IPS-20b (cell line): ENCODE data around the gene DNAH6.

Experiments
- H3K27ac ChIP-seq: one replicate; pipeline ENCODE4 v1.5.1; 2013; ENCODE audit warnings: low read length
- H3K27me3 ChIP-seq: 2 replicates; pipeline ENCODE4 v1.6.1; 2013; ENCODE audit warnings: mild to moderate bottlenecking, low read length, inconsistent platforms; ENCODE audit not compliant: insufficient read depth
- H3K36me3 ChIP-seq: 2 replicates; pipeline ENCODE4 v1.6.1; 2013; ENCODE audit warnings: low read depth, mild to moderate bottlenecking, inconsistent platforms, low read length, moderate library complexity; ENCODE audit not compliant: insufficient read depth
- H3K4me1 ChIP-seq: 2 replicates; pipeline ENCODE4 v1.6.1; 2013; ENCODE audit warnings: mild to moderate bottlenecking, control low read depth, inconsistent platforms, low read length, moderate library complexity; ENCODE audit not compliant: insufficient read depth
- H3K4me3 ChIP-seq: 2 replicates; pipeline ENCODE4 v1.5.1; 2013; ENCODE audit warnings: mild to moderate bottlenecking, low read length, inconsistent platforms
- H3K9ac ChIP-seq: 2 replicates; pipeline ENCODE4 v1.6.1; 2013; ENCODE audit warnings: low read depth, mild to moderate bottlenecking, inconsistent platforms, low read length, moderate library complexity
- H3K9me3 ChIP-seq: 2 replicates; pipeline ENCODE4 v1.6.1; 2013; ENCODE audit warnings: mild to moderate bottlenecking, low read depth, low read length, inconsistent platforms; ENCODE audit not compliant: insufficient read depth

DNAH6 gene

DNA sequence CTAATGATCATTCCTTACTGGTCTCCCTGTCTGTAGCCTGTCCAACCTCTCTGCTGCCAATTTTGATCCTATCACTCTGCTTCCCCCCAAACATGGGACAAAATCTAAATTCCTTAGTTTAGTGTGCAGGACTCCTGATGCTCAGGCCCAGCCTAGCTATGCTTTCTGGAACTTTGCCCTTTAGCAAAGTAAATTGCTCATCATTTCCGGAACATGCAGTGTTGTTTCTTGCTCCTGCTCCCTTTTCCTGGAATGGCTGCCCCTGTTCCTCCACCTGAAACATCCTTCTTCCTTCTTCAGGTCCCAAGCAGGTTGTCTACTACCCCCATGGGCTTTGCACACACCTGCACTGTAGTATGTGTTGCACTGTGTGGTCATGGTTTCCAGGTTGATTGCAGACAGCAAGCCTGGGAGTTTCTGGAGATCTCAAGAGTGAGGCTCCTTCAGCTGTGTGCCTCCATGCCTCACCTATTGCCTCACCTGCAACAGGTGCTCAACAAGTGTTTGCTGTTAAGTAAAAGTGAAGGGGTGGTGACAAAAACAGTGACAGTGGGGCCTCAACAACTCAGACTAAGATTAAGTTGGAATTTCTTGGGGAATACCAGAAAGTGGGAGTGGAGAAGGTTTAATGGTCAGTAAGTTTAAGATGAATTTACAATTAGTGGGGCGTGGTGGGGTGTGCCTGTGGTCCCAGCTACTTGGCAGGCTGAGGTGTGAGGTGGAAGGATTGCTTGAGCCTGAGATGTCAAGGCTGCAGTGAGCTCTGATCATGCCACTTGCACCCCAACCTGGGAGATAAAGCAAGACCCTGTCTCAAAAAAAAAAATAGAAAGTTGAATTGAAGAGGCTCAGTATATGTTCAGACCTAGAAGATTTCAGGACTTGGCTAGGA is 120.0 kb downstream of the DNAH6 start:
- Histone ChIP-seq H3K27me3 (no peaks in the 10 kb centered on the region), H3K4me3 (no peak overlapping the region), H3K9ac (no peak overlapping the region), H3K9me3 (no peaks in the 10 kb centered on the region), H3K4me1 (no peaks in the 10 kb centered on the region), H3K36me3 (no peaks in the 10 kb centered on the region), H3K27ac (no peak overlapping the region)

DNA sequence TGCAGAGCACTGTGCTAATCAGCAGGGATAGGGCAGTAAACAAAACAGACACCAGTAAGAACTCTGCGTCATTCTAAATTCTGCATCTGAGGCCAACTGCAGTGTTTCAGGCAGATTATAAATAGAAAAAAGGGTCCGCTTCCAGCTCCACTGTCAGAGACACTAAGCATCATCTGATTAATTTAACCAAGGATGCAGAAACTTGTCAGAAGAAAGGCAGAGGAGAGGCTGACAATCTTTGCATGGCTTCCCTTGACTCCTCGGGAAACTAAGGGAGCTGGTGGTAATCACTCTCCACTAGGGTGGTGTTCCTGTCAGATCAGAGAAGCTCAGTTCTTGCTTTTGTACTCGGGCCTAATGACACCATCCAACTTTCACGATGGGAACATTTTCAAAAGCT is 123.5 kb downstream of the DNAH6 start:
- no peak overlapping the region for H3K9ac ChIP-seq
- no peaks in the 10 kb centered on the region for H3K9me3 ChIP-seq
- no peaks in the 10 kb centered on the region for H3K36me3 ChIP-seq
- no peak overlapping the region for H3K4me3 ChIP-seq
- no peak overlapping the region for H3K27ac ChIP-seq
- H3K4me1 ChIP-seq = no peaks in the 10 kb centered on the region
- H3K27me3 ChIP-seq = no peaks in the 10 kb centered on the region

GRCh38 chr2:84640411-84640810 is 124.1 kb downstream of the DNAH6 start:
- Histone ChIP-seq H3K36me3 (no peaks in the 10 kb centered on the region), H3K27me3 (no peaks in the 10 kb centered on the region)

DNA sequence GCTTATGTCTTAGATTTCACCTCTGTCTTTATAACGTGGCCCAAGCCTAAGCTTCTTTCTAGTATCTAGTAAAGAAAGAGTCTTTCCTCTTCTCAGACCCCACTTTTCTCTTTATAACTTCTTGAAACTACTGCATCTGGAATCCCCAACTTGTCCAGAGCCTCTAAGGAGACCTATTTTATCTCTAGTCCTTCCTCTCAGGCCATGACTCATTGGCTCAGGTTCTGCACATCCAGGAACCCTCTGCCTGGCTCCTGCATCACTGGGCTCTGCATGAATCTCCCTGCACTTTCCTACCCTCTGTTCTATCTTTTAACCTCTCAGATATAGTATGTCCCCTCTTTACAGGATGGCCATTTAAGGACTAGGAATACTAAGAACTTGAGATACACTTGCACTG is 124.7 kb downstream of the DNAH6 start:
- Histone ChIP-seq H3K9ac (no peak overlapping the region), H3K27me3 (no peaks in the 10 kb centered on the region), H3K4me1 (no peaks in the 10 kb centered on the region), H3K27ac (no peak overlapping the region), H3K9me3 (no peaks in the 10 kb centered on the region), H3K36me3 (no peaks in the 10 kb centered on the region), H3K4me3 (no peak overlapping the region)

More at GRCh38 chr2:84640411-84640810, 124.1 kb downstream of the DNAH6 start:
- Histone ChIP-seq H3K4me1 (no peaks in the 10 kb centered on the region), H3K4me3 (no peak overlapping the region), H3K9me3 (no peaks in the 10 kb centered on the region), H3K9ac (no peak overlapping the region), H3K27ac (no peak overlapping the region)

DNA sequence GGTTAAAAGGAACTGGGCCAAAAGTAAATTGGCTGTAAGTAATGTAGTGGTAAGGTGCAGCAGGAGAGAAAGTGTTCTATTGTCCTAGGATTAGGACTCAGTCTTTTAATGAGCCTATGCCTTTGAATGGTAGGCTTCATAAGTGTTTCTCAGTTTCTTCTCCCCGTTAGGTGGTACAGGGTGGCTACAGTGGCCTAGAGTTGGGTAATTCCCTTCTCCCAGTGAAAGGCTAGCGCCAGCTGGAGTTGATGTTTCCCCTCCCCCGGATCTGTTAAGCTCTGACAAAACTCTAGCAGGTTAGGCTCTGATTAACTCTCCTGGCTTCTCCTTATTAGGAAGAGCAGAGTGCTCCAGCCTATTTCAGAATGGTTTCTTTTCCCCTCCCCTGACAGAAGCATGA is 127.7 kb downstream of the DNAH6 start:
- no peak overlapping the region for H3K9ac ChIP-seq
- no peaks in the 10 kb centered on the region for H3K27me3 ChIP-seq
- no peak overlapping the region for H3K4me3 ChIP-seq
- no peak overlapping the region for H3K27ac ChIP-seq
- no peaks in the 10 kb centered on the region for H3K36me3 ChIP-seq
- no peaks in the 10 kb centered on the region for H3K4me1 ChIP-seq
- no peaks in the 10 kb centered on the region for H3K9me3 ChIP-seq

GRCh38 chr2:84646514-84646913 is 130.2 kb downstream of the DNAH6 start:
- Histone ChIP-seq H3K9ac (no peak overlapping the region), H3K27ac (no peak overlapping the region), H3K4me1 (no peaks in the 10 kb centered on the region), H3K4me3 (no peak overlapping the region), H3K36me3 (no peaks in the 10 kb centered on the region), H3K27me3 (no peaks in the 10 kb centered on the region), H3K9me3 (no peaks in the 10 kb centered on the region)

- Histone ChIP-seq H3K27me3 (no peaks in the 10 kb centered on the region), H3K27ac (no peak overlapping the region), H3K9ac (no peak overlapping the region), H3K4me3 (no peak overlapping the region), H3K9me3 (no peaks in the 10 kb centered on the region), H3K4me1 (no peaks in the 10 kb centered on the region), H3K36me3 (no peaks in the 10 kb centered on the region)
Measured at GRCh38 chr2:84647267-84647666, 131.0 kb downstream of the DNAH6 start.

DNA sequence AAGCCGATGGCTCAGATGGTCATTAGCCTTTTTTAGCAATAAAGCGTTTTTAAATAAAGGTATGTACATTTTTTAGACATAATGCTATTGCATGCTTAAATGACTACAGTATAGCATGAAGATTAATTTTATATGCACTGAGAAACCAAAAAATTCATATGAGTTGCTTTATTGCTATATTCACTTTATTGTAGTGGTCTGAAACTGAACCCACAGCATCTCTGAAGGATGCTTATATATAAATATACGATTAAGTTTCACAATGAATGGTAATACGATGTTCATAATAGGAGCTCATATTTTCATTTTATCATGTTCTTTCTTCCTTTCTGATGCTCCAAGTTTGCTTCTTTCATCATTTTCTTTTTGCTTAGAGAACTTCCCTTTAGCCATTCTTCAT is 132.8 kb downstream of the DNAH6 start:
- H3K9me3 ChIP-seq = no peaks in the 10 kb centered on the region
- no peak overlapping the region for H3K4me3 ChIP-seq
- no peak overlapping the region for H3K9ac ChIP-seq
- H3K36me3 ChIP-seq = no peaks in the 10 kb centered on the region
- H3K27me3 ChIP-seq = no peaks in the 10 kb centered on the region
- no peak overlapping the region for H3K27ac ChIP-seq
- H3K4me1 ChIP-seq = no peaks in the 10 kb centered on the region

GRCh38 chr2:84649487-84650142 is 133.3 kb downstream of the DNAH6 start:
- Histone ChIP-seq H3K36me3 (no peaks in the 10 kb centered on the region), H3K9me3 (no peaks in the 10 kb centered on the region), H3K27ac (no peak overlapping the region), H3K27me3 (no peaks in the 10 kb centered on the region), H3K9ac (no peak overlapping the region), H3K4me3 (no peak overlapping the region), H3K4me1 (no peaks in the 10 kb centered on the region)

- Histone ChIP-seq H3K4me1 (no peaks in the 10 kb centered on the region), H3K36me3 (no peaks in the 10 kb centered on the region), H3K27me3 (no peaks in the 10 kb centered on the region), H3K9me3 (no peaks in the 10 kb centered on the region), H3K9ac (no peak overlapping the region), H3K4me3 (no peak overlapping the region), H3K27ac (no peak overlapping the region)
Measured at GRCh38 chr2:84652431-84652830, 136.1 kb downstream of the DNAH6 start.

DNA sequence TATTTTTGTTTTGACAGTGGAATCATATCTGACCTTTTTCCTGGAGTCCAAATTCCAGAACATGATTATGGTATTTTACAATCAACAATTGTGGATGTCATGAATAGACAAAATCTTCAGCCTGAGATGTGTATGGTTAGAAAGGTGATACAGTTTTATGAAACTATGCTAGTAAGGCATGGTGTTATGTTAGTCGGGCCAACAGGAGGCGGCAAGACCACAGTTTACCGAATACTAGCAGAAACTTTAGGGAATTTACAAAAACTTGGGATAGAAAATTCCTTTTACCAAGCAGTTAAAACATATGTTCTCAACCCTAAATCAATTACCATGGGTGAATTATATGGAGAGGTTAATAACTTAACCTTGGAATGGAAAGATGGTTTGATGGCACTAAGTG is 137.0 kb downstream of the DNAH6 start:
- Histone ChIP-seq H3K4me3 (no peak overlapping the region), H3K27me3 (no peaks in the 10 kb centered on the region), H3K27ac (no peak overlapping the region), H3K4me1 (no peaks in the 10 kb centered on the region), H3K36me3 (no peaks in the 10 kb centered on the region), H3K9ac (no peak overlapping the region), H3K9me3 (no peaks in the 10 kb centered on the region)

DNA sequence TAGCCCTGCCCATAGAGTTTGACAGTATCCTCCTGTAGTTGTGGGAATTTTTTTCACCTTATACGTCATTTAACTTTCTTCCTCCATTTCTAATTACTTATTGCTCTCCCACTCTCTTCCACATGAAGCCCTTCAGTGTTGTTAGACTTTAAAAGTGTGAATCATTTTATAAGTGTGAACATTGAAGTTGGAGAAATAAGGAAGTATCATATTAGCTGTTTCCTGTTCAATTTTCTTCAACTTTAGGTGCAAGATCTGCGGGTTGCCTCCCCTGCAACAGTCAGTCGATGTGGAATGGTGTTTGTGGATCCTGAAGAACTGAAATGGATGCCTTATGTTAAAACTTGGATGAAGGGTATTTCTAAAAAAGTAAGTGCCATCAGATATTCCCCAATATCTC is 138.1 kb downstream of the DNAH6 start:
- no peaks in the 10 kb centered on the region for H3K36me3 ChIP-seq
- H3K4me3 ChIP-seq = no peak overlapping the region
- no peaks in the 10 kb centered on the region for H3K9me3 ChIP-seq
- no peak overlapping the region for H3K27ac ChIP-seq
- H3K27me3 ChIP-seq = no peaks in the 10 kb centered on the region
- H3K4me1 ChIP-seq = no peaks in the 10 kb centered on the region
- no peak overlapping the region for H3K9ac ChIP-seq
